CD4-positive, alpha-beta T cell treated with Interferon alpha-2 for 1 hour (primary cell): ENCODE measurements around the gene MKX.
"Not testable (repeated sequence)": the region's sequence is repeated elsewhere in the genome, so short reads cannot be mapped to it uniquely, and the experiment has no call there.

Experiments used
- DNase-seq, 2 donors: peaks; one replicate each; pipeline ENCODE4 v3.0.0-alpha.2; 2020 to 2022

Gene MKX

GRCh38 chr10:27688991-27689390, 56.6 kb downstream of the MKX start:
- no peak for DNase-seq

DNA sequence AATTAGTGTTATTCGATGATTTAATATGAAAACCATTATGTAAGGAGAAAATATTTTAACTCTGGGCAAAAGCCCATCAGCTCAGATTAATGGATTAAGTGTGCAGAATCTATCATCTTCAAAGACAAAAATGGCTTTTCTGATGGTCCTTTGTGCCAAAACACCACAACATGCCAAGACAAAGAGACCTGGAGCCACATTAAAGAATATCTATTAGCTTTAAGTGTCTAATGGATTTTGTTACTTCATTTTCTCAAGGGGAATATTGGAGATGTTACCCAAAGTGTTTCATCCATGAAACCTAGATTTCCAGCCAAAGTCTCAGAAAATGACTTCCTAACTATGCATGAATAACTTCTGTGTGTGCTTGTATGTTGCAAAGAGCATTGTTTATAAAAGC, 57.3 kb downstream of the MKX start:
- DNase-seq, result no peak

GRCh38 chr10:27687743-27688142, 57.9 kb downstream of the MKX start:
- DNase-seq, result no peak

GRCh38 chr10:27687326-27687725, 58.3 kb downstream of the MKX start:
- no peak for DNase-seq

- no peak for DNase-seq
These were observed 59.9 kb downstream of the MKX start for GRCh38 chr10:27685681-27686080.

GRCh38 chr10:27683226-27683625, 62.4 kb downstream of the MKX start:
- no peak for DNase-seq

GRCh38 chr10:27681795-27682194, 63.8 kb downstream of the MKX start:
- not testable (repeated sequence) for DNase-seq

DNA sequence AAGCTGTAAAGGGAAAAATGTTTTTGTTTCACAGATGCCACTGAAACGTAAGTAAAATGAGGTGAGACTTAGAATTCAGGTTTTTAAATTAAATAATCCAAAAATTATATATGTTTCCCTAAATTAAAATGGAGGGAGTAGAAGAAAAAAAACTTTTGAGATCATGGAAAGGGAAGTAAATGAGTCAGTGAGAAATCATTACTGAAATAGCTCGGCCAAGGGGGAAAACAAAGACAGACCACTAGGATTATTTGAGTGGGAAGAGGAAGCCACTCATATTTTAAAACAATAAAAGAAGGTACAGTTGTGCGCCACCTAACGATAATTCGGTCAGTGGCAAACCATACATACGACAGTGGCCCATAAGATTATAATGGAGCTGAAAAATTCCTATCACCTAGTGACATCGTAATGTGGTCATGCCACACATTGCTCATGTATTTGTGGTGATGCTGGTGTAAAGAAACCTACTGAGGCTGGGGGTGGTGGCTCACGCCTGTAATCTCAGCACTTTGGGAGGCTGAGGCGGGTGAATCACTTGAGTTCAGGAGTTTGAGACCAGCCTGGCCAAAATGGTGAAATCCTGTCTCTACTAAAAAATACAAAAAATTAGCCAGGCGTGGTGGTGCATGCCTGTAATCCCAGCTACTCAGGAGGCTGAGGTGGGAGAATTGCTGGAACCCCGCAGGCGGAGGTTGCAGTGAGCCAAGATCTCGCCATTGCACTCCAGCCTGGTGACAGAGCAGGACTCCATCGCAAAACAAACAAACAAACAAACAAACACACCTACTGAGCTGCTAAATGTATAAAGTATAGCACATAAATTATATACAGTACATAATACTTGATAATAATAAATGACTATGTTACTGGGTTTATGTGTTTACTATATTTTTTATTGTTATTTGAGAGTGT, 64.7 kb downstream of the MKX start:
- no peak for DNase-seq

GRCh38 chr10:27680006-27680557, 65.5 kb downstream of the MKX start:
- DNase-seq, result no peak

DNA sequence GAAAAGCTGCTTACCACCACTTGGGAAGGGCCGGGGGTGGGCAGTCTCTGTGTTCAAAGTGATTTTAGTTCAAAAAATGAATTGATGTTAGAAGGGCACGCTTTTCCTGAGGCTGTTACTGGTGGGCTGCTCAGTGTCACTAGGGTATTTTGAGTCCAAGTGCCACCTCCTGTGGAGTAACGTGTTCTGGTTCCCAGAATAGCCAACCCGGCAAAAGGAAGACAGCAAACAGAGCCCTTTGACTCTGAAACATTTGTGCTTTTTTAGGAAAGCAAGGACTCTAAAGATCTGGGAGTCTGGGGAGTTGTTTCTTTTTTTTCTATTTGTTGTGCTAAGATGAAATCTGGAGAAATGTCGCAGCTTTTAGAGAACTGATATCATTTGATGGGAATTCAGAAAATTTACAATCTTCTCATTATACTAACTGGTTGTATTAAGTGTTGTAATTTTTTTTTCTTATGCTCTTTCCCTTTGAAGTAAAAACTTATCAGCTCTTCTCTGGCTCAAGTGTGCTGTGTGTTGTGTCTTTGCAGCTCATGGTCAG, 66.2 kb downstream of the MKX start:
- DNase-seq, result no peak

DNA sequence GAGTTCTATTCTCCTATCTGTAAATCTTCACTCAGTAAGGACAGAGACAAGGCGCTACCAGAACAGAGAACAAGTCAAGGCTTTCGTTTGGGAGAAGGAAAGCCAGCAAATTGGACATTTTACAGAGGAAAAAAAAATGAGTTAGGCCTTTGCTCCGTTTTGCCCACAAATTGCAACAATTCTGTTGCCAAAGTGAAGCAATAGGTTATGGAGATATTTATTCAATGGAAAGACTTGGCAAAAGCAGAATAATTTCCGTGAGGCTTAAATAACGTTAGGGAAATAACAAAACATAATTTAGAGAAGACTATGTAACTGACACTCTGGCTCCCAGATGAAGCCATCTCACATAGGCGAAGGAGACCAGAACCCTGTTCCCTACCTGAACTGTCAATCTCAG, 67.5 kb downstream of the MKX start:
- DNase-seq, result no peak

DNA sequence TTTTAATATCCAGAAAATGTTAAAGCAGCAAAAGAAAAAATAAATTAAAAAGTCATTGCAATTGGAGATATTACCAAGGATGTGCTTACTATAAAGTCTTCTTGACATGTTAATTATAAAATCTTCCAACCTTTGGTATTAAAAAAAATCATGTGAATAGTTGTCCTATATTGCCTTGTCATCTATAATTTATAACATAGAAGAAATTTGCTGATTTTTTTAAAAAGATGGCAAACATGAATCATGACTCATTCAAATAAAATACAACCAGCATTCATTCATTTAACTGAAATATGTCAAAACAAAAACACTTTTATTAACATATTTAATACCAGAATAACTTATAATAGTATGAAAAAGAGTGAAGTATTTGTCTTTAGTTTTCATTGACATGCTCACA, 72.6 kb downstream of the MKX start:
- no peak for DNase-seq

DNA sequence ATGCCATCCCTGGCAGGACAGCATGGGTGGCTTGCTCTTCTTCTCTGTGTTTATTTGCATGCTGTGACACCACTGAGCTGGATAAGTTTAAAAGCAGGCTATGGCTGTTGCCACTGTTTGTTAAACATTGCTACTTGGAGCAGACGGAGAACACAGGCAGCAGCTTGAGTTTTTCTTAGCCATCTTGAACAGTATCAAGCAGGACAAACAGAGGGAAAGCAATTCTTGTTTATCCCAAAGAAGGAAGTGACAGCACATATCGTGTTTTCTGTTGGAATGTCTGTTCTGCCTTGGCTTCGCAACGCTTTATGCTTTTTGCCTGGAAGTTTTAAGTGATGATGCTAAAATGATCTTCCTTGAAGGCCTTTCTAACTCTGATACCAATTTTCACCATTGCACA, 73.8 kb downstream of the MKX start:
- no peak for DNase-seq

DNA sequence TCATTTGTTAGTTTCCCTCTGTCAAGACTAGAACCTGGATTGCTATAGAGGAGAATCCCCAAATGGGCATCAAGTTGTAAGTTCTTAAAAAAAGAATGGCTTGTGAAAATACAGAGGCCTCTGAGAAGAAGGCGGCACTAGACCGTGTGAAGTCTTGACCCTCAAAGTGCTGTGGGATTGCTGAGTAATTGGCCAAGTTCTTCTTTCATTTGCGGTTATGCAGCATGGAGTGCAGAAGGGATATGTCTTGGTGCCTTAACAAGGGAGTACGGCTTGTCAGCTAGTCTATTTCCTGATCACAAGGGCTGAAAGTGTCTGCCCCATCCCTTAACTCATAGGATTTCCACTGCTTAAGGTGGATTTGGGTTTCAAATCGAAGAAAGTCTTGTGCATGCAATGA, 81.2 kb downstream of the MKX start:
- DNase-seq, result no peak

GRCh38 chr10:27663621-27664020, 82.0 kb downstream of the MKX start:
- no peak for DNase-seq

- DNase-seq, result no peak
These were observed 83.9 kb downstream of the MKX start for GRCh38 chr10:27661514-27662286.

GRCh38 chr10:27660711-27661110, 84.9 kb downstream of the MKX start:
- DNase-seq, result no peak

DNA sequence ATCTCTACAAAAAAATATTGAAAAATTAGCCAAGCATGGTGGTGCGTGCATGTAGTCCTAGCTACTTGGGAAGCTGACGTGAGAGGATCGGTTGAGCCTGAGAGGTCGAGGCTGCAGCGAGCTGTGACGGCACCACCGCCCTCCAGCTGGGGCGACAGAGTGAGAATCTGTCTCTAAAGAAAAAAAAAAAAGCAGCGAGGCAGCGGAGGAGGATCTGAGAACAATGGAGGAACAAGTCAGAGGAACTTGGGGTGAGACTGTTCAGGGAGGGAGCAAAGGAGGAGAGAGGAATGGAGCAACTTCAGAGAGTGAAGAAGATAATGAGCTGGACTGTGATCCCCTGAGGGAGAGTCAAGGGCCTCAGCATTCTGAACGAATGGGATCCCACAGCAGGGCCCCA, 85.4 kb downstream of the MKX start:
- DNase-seq, result no peak

- no peak for DNase-seq
These were observed 85.8 kb downstream of the MKX start for GRCh38 chr10:27659786-27660185.

DNA sequence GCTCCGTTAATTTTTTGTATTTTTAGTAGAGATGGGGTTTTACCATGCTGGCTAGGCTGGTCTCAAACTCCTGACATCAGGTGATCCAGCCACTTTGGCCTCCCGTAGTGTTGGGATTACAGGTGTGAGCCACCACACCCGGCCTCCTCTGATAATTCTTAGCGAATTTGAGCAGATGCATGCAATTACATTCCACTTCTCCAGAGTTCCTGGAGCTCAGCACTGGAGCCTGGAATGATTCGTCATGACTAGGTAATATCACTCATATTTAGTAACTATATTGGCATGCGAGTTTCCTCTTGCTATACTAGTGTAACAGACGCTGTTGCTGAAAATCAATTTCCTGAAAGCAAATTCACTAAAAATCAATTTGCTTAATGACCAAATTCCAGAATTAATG, 86.8 kb downstream of the MKX start:
- DNase-seq, result no peak

DNA sequence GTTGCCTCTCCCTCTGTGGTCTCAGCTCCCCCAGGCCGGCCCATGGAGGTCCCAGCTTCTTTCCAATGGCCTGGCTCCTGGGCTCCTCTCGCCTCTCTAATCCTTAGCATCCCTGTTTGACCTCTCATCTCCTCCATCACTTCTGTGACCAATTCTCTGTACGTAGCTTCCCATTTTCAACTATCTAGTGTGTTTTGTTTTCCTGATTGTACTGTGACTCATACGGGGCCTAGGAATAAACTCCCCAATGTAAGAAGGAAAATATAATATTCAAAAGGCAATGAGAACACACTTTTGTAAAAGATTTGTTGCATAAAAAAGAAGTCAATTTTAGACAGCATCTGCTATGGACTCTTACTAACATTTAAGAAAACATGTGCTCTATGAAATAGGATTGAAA, 90.3 kb downstream of the MKX start:
- no peak for DNase-seq

DNA sequence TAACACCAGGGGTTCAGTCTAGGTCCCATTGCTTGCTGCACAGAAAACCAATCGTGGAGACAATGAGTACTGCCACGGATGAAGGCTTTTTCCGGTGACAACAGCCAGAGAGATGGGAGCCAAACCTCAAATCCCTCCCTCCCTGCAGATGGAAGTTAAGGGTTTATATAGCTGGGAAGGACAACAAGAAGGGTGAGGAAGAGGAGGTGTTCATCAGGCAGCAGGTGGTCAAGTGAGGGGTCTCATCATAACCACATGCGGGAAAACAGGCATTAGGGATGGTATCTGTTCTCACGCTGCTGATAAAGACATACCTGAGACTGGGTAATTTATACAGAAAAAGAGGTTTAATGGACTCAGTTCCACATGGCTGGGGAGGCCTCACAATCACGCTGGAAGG, 91.3 kb downstream of the MKX start:
- DNase-seq, result no peak

GRCh38 chr10:27646604-27647175, 98.9 kb downstream of the MKX start:
- no peak for DNase-seq
